Vagina (tissue), 2 donors: Measurements from ENCODE around the gene NKAP.

Source experiments
- POLR2A ChIP-seq, 2 donors: fragments of 450-650 bp; IDR thresholded peaks; one replicate each; pipeline ENCODE4 v1.6.1; 2017; ENCODE audit warnings: antibody characterized with exemption in 2 of 2, mild to moderate bottlenecking in 2 of 2, moderate library complexity in 2 of 2
- POLR2AphosphoS5 ChIP-seq, 2 donors: sonication (generic); formaldehyde crosslinking; IDR thresholded peaks; one replicate each; pipeline ENCODE4 v1.9.0; 2017; ENCODE audit warnings: antibody characterized with exemption in 2 of 2, mild to moderate bottlenecking in 2 of 2, low read depth in 1 of 2; ENCODE audit not compliant: insufficient read depth in 1 of 2
- TF ChIP-seq, protein P1 (sequence below), 3 experiments: fragments of 450-650 bp in 2 of 3; fragments of 200-600 bp in 1 of 3; sonication (generic) in 1 of 3; IDR thresholded peaks; one replicate each; pipeline ENCODE4 v1.5.1; 2017 to 2019; ENCODE audit warnings: antibody characterized with exemption in 3 of 3, mild to moderate bottlenecking in 2 of 3, moderate library complexity in 2 of 3

- TF ChIP-seq, protein P1, sequence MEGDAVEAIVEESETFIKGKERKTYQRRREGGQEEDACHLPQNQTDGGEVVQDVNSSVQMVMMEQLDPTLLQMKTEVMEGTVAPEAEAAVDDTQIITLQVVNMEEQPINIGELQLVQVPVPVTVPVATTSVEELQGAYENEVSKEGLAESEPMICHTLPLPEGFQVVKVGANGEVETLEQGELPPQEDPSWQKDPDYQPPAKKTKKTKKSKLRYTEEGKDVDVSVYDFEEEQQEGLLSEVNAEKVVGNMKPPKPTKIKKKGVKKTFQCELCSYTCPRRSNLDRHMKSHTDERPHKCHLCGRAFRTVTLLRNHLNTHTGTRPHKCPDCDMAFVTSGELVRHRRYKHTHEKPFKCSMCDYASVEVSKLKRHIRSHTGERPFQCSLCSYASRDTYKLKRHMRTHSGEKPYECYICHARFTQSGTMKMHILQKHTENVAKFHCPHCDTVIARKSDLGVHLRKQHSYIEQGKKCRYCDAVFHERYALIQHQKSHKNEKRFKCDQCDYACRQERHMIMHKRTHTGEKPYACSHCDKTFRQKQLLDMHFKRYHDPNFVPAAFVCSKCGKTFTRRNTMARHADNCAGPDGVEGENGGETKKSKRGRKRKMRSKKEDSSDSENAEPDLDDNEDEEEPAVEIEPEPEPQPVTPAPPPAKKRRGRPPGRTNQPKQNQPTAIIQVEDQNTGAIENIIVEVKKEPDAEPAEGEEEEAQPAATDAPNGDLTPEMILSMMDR (IDR thresholded peaks at IDR 0.05): no peak
- TF ChIP-seq POLR2A (IDR thresholded peaks at IDR 0.05) (no peak), POLR2AphosphoS5 (IDR thresholded peaks at IDR 0.05; ENCODE audit: insufficient read depth in 1 of 2, low read depth in 1 of 2) (no peak)
Measured at GRCh38 chrX:119960625-119961024, 17.1 kb upstream of the NKAP start.
